ENCODE measurements around the gene DVL2. TPM values are rescaled to one million over a fixed set of nuclear protein-coding genes. Genes with fewer than 3 reads are reported as not detected.

DVL2 gene
- total RNA-seq, 1 experiment from 2014 or later = 39.1 TPM

Other genes with a start within 250 kb of the DVL2 start
- not detected in 2 replicates for gene ALOX12, start 238.5 kb downstream of the DVL2 start, total RNA-seq (2014; rRNA removed; shearing (Covaris generic))
- gene RNASEK, start 221.9 kb downstream of the DVL2 start, total RNA-seq (2014; rRNA removed; shearing (Covaris generic)) = 262 and 391 TPM in 2 replicates
- not detected in 2 replicates for gene BCL6B, start 211.5 kb downstream of the DVL2 start, total RNA-seq (2014; rRNA removed; shearing (Covaris generic))
- gene SLC16A13, start 198.5 kb downstream of the DVL2 start, total RNA-seq (2014; rRNA removed; shearing (Covaris generic)) = 0.30 and 0.54 TPM in 2 replicates
- gene SLC16A11, start 190.4 kb downstream of the DVL2 start, total RNA-seq (2014; rRNA removed; shearing (Covaris generic)) = not detected in 2 replicates
- gene CLEC10A, start 154.3 kb downstream of the DVL2 start, total RNA-seq (2014; rRNA removed; shearing (Covaris generic)) = not detected in 2 replicates
- not detected in 2 replicates for gene ASGR2, start 119.7 kb downstream of the DVL2 start, total RNA-seq (2014; rRNA removed; shearing (Covaris generic))
- not detected in 2 replicates for gene ASGR1, start 55.1 kb downstream of the DVL2 start, total RNA-seq (2014; rRNA removed; shearing (Covaris generic))
- gene DLG4, start 14.7 kb downstream of the DVL2 start, total RNA-seq (2014; rRNA removed; shearing (Covaris generic)) = 4.7 and 7.8 TPM in 2 replicates
- 294 and 491 TPM in 2 replicates for gene ACADVL, start 14.6 kb downstream of the DVL2 start, total RNA-seq (2014; rRNA removed; shearing (Covaris generic))
- gene PHF23, start 4.9 kb upstream of the DVL2 start, total RNA-seq (2014; rRNA removed; shearing (Covaris generic)) = 49.6 and 53.3 TPM in 2 replicates
- 575 and 595 TPM in 2 replicates for gene GABARAP, start 7.9 kb upstream of the DVL2 start, total RNA-seq (2014; rRNA removed; shearing (Covaris generic))
- 38.4 and 42.6 TPM in 2 replicates for gene CTDNEP1, start 17.2 kb upstream of the DVL2 start, total RNA-seq (2014; rRNA removed; shearing (Covaris generic))
- 75.1 and 75.3 TPM in 2 replicates for gene ELP5, start 17.7 kb upstream of the DVL2 start, total RNA-seq (2014; rRNA removed; shearing (Covaris generic))
- gene CLDN7, start 28.0 kb upstream of the DVL2 start, total RNA-seq (2014; rRNA removed; shearing (Covaris generic)) = 0.10 and 2.4 TPM in 2 replicates
- 0.44 TPM in 1 of 2 replicates, not detected in the other for gene SLC2A4, start 47.2 kb upstream of the DVL2 start, total RNA-seq (2014; rRNA removed; shearing (Covaris generic))
- gene YBX2, start 60.1 kb upstream of the DVL2 start, total RNA-seq (2014; rRNA removed; shearing (Covaris generic)) = 0.39 and 0.79 TPM in 2 replicates
- gene EIF5A, start 73.1 kb upstream of the DVL2 start, total RNA-seq (2014; rRNA removed; shearing (Covaris generic)) = 428 and 432 TPM in 2 replicates
- gene GPS2, start 80.8 kb upstream of the DVL2 start, total RNA-seq (2014; rRNA removed; shearing (Covaris generic)) = 94.3 and 118 TPM in 2 replicates
- gene NEURL4, start 94.8 kb upstream of the DVL2 start, total RNA-seq (2014; rRNA removed; shearing (Covaris generic)) = 3.6 and 8.0 TPM in 2 replicates
- not detected in 2 replicates for gene ACAP1, start 102.0 kb upstream of the DVL2 start, total RNA-seq (2014; rRNA removed; shearing (Covaris generic))
- 3.5 and 7.1 TPM in 2 replicates for gene KCTD11, start 117.6 kb upstream of the DVL2 start, total RNA-seq (2014; rRNA removed; shearing (Covaris generic))
- gene TMEM95, start 120.6 kb upstream of the DVL2 start, total RNA-seq (2014; rRNA removed; shearing (Covaris generic)) = not detected in 2 replicates
- 0.62 and 0.67 TPM in 2 replicates for gene TNK1, start 146.6 kb upstream of the DVL2 start, total RNA-seq (2014; rRNA removed; shearing (Covaris generic))
- 17.0 and 29.2 TPM in 2 replicates for gene PLSCR3, start 160.0 kb upstream of the DVL2 start, total RNA-seq (2014; rRNA removed; shearing (Covaris generic))
- 122 and 146 TPM in 2 replicates for gene TMEM256, start 169.6 kb upstream of the DVL2 start, total RNA-seq (2014; rRNA removed; shearing (Covaris generic))
- gene NLGN2, start 173.3 kb upstream of the DVL2 start, total RNA-seq (2014; rRNA removed; shearing (Covaris generic)) = 8.9 and 16.5 TPM in 2 replicates
- not detected in 2 replicates for gene SPEM1, start 185.8 kb upstream of the DVL2 start, total RNA-seq (2014; rRNA removed; shearing (Covaris generic))
- gene SPEM2, start 191.1 kb upstream of the DVL2 start, total RNA-seq (2014; rRNA removed; shearing (Covaris generic)) = not detected in 2 replicates
- not detected in 2 replicates for gene SPEM3, start 194.3 kb upstream of the DVL2 start, total RNA-seq (2014; rRNA removed; shearing (Covaris generic))
- 5.3 and 10.0 TPM in 2 replicates for gene TMEM102, start 200.9 kb upstream of the DVL2 start, total RNA-seq (2014; rRNA removed; shearing (Covaris generic))
- 3.7 and 5.0 TPM in 2 replicates for gene FGF11, start 205.0 kb upstream of the DVL2 start, total RNA-seq (2014; rRNA removed; shearing (Covaris generic))
- gene CHRNB1, start 210.5 kb upstream of the DVL2 start, total RNA-seq (2014; rRNA removed; shearing (Covaris generic)) = 10.7 and 16.6 TPM in 2 replicates
- gene ZBTB4, start 245.1 kb upstream of the DVL2 start, total RNA-seq (2014; rRNA removed; shearing (Covaris generic)) = 13.9 and 26.7 TPM in 2 replicates
- gene SLC35G6, start 246.9 kb upstream of the DVL2 start, total RNA-seq (2014; rRNA removed; shearing (Covaris generic)) = not detected in 2 replicates
- 15.2 and 26.1 TPM in 2 replicates for gene POLR2A, start 249.8 kb upstream of the DVL2 start, total RNA-seq (2014; rRNA removed; shearing (Covaris generic))

All from M059J (cell line).